GM04503 (cell line): ENCODE measurements around the gene LASP1.

Source experiments
- DNase-seq: peaks from one replicate; pipeline ENCODE4 v3.0.0-alpha.2; 2012; ENCODE audit warnings: low read depth

The LASP1 gene

GRCh38 chr17:38870259-38871165, 654 bp downstream of the LASP1 start:
- no peak for DNase-seq

GRCh38 chr17:38871247-38872015, 1.6 kb downstream of the LASP1 start:
- no peak for DNase-seq

- no peak for DNase-seq
Measured at GRCh38 chr17:38872027-38872511, 2.2 kb downstream of the LASP1 start.

DNA sequence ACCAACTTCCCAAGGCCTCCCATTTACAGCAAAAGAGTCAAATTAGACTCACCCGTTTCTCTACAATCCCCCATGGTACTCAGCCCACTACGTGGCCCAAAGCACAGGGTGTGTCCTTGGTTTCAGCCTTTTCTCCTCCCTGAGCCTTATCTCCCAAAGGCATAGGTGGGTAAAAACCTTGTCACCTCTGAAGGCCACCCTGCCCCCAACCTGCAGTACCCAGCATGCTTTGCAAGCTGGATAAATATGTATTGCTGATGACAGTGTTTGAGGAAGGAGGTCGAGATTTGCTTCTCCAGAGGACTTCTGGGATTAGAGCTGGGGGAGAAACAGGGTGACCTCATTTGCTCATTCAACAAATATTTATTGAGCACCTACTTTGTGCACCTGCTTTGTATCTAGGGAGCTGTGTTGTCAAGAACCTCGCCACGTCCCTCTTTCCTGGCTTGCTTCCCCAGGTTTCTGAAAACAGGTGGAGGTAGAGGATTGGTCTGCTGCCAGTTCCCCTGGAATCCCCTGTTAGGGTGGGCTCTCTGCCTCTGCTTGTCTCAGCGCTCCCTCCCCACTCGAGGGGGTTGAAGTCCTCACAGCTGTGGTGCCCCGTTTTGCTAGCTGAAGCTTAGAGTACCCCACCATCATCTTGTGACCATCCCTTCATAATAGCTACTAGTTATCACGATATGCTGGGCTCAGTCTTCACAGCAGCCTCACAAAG, 3.0 kb downstream of the LASP1 start:
- DNase-seq, result no peak

GRCh38 chr17:38873640-38874380, 4.0 kb downstream of the LASP1 start:
- no peak for DNase-seq

DNA sequence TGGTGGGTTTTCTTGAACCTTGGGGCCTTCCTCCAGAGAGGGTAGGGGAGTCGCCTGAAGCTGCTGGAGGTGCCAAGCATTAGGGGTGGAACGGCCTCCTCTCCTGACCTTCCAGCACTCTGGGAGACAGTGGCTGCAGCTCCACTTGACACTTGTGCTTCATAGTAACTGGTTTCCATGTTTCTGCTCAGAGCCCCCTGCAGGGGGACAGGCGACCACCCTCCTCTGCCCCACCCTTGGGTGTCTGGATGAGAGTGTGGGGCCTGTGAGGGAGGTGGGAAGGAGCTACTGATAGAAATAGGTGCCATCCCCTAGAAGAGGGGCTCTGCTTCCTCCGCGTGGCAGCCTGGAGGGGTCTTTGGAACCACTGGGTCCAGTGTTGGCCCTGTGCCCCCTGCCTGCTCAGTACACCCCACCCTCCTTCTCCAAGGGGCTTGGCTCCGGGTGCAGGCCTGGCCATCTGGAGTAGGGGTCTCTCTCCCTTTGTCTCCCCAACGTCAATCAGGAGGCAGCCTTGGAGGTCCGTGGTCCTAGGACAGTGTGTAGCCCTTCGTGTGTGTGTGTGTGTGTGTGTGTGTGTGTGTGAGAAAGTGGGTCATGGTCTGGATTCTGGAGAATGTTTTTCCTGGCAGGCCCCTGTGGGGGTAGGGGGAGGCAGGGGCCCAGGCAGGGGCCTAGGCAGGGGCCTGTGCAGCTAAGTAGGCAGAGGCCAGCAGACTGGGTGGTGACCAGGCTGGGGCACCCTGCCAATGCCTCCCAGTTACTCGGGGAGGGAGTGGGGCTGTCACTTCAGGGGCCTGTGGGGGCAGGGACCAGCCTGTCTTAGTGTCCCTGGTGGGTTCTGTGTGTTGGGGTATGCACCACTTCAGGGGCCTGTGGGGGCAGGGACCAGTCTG, 4.9 kb downstream of the LASP1 start:
- no peak for DNase-seq

DNA sequence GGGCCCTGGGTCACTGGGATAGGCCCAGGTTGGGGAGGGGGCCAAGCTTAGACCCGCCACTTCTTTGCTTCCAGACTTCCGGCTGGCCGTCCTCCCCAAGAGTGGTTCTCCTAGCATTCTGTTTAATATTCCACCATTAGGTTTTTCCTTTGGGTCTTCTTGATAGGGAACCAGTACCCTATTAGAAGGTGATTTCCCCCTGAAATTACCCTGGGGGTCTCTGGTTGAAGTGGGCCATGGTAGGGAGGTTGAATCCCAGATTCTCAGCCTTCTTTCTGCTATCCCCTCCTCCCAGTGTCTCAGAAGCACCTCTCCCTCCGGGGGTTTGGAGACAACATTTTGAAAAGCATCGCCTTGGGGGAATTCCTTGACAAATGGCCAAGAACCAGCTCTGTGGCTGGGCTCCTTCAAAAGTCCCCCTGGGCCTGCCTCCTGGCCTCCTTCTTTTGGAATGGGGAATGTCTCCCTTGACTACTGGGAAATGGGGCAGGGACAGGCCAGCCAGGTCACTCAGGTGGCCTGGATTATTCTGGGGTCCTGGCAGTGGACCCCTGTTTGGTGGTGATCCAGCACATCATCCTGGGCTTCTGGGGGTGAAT, 5.7 kb downstream of the LASP1 start:
- no peak for DNase-seq

DNA sequence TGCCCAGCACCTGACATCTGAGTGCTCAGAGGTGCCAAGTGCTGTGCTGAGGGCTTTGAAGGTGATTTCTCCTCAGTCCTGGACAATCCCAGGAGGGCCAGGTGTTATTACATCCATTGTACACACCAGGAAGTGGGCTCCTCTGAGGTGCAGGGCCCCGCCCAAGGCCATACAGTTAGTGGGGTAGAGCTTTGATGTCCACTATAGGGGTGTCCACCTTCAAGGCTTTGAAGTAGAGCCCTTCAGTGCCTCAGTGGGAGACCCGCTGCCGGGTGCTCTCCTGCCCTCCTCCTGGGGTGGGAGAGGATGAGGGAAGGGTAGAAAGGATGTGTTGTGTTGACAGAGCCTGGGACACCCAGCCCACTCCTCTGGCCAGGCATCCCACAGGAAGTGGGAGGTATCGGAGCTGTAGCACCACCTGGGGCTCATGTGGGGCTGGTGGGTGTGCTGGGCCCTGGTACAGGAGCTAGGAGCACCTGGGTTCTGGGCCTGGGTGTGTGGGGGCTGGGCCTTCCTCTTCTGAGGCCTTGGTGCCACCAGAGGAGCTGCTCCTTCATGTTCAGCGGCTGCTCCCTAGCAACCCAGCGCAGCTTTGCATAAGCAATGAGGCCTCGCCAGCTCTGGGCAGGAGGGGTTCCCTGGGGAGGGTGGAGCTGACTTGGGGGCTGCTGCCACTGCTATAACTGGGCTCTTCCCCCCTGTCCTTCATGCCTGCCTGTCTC, 7.4 kb downstream of the LASP1 start:
- no peak for DNase-seq

GRCh38 chr17:38879878-38880665, 10.2 kb downstream of the LASP1 start:
- no peak for DNase-seq

- DNase-seq, result no peak
Measured at GRCh38 chr17:38881600-38882191, 11.8 kb downstream of the LASP1 start.

- no peak for DNase-seq
Measured at GRCh38 chr17:38882870-38883269, 13.0 kb downstream of the LASP1 start.

DNA sequence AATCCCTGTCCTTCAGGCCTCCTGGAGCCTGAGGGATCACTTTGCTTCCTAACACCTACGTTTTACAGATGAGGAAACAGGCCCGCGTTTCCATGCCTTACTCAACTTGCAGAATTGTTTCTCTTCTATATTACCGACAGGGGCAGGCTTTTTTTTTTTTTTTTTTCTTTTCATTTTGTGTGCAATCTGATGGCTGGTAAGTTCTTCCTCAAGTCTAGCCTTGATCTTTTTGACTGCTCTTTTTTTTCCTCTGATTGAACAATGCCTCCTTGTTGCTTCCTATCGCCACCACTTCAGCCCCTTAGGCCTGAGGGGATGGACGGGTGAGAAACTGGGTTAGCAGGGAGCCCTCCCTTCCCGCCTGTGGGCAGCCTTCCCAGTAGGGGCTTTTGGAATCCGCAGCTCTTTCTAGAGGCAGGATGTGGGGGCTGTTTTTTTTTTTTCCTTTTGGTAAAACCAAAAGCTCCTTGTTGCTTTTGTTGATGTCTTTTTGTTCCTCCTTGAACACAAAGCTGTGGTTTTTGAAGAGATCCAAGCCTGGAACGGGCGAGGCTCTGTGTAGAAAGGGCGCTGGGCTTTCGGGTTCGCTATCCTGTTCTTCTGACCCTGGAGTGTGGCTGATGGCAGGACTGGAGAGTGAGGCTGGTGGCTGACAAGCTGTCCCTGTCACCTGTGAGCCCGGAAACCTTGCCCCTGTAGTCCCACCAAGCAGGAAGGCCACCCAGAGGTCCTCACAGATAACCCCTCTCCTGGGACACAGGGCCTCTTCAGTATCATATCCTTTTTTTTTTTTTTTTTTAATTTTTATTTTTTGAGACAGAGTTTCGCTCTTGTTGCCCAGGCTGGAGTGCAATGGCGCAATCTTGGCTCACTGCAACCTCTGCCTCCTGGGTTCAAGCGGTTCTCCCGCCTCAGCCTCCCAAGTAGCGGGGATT, 14.0 kb downstream of the LASP1 start:
- DNase-seq, result no peak

DNA sequence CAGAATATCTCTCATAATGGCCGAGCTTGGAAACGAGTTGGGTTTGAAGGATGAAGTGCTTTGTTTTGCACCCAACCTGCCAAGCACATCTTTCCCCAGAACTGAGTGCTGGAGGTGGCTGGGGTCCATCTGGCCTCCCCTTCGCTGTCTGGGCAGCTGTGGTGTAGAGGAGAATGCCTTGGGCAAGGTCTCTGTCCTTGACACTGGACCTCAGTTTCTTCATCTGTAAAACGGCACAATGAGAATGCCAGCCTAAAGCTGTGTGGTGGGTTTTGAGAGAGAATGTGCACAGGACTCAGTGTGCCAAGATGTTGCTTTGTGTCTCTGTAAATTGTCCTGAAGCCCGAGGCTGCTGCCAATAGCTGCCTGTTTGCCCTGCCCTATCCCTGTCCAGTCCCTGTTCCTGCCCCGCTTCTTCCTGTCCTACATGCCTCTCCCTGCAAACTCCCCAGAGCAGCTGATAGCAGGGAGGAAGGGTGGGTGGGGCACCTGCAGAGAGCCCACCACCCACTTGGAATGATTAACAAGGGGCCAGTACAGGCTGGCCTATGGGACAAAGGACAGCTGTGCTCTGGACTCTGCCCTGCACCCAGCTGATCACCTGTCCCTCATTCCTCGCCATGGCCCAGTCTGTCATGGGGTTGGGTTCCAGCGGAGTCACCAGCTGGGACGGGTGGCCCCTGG, 15.3 kb downstream of the LASP1 start:
- DNase-seq, result no peak

- DNase-seq, result no peak
Measured at GRCh38 chr17:38885728-38886642, 16.1 kb downstream of the LASP1 start.

- no peak for DNase-seq
Measured at GRCh38 chr17:38886643-38887010, 16.8 kb downstream of the LASP1 start.

DNA sequence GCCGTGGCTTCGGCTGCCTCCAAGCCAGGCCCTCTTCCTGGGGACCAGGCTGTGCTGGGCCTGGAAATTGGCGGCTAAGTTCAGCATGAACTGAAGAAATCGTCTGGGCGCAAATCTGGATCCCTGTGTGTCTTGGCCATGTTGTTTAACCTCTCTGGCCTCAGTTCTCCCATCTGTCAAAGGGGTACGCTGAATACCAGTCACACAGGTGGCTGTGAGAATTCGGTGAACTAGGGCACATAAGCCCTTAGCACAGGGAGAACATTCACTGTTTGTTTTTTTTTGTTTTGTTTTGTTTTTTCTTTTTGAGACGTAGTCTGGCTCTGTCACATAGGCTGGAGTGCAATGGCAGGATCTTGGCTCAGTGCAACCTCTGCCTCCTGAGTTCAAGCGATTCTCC, 19.0 kb downstream of the LASP1 start:
- DNase-seq, result no peak
